HepG2 (cell line): ENCODE results near the gene TMEM215. TPM values are rescaled to one million over a fixed set of nuclear protein-coding genes. Genes with fewer than 3 reads are reported as not detected.

Experiments used
- ATAC-seq: fragments of 200-7000 bp; cut with Tn5 transposase; 3 replicates; pipeline ENCODE4 v1.9.1; 2020; ENCODE audit warnings: mild to moderate bottlenecking, moderate library complexity
- BruUV-seq: library from RNA; stranded (reverse); fragments of 400-500 nt; replicated peaks from 2 replicates; lab custom pipeline; 2021; lab: Mats Ljungman, UMichigan
- CTCF ChIA-PET: fragments of 300-600 bp; formaldehyde crosslinking; extraction: SDS; loops from one replicate; lab custom pipeline; 2021; ENCODE audit warnings: low total read pairs, inconsistent platforms, low intra/inter-chr PET ratio; lab: Yijun Ruan, JAX
- POLR2A ChIA-PET: fragments of 350-600 bp; sonication (Branson Sonifier 250); formaldehyde crosslinking; loops from one replicate; lab custom pipeline; 2020; ENCODE audit warnings: antibody characterized with exemption, inconsistent platforms; lab: Yijun Ruan, JAX
- DNase-seq: peaks from one replicate; pipeline ENCODE4 v3.0.0-alpha.2; 2015; ENCODE audit warnings: low spot score
- FAIRE-seq: peaks from 3 replicates; lab custom pipeline; 2011; peaks lifted over from hg19 to GRCh38; lab: Jason Lieb, UNC
- H2AFZ ChIP-seq: one replicate; pipeline ENCODE4 v1.6.1; 2011; ENCODE audit warnings: low read length, inconsistent platforms
- H3K27ac ChIP-seq: fragments of 300-600 bp; 3 replicates; pipeline ENCODE4 v1.8.0; 2011; ENCODE audit warnings: mixed run types, mild to moderate bottlenecking, mixed read lengths, low read length, inconsistent platforms; ENCODE audit not compliant: insufficient read depth; ENCODE audit errors: extremely low read length
- H3K27me3 ChIP-seq, 2 experiments: fragments of 200-600 bp in 1 of 2; 2 replicates in 1 of 2; 3 replicates in 1 of 2; pipeline versions ENCODE4 v1.6.0 to v1.8.0; 2011; ENCODE audit warnings: low read length in 2 of 2, mild to moderate bottlenecking in 2 of 2, moderate library complexity in 2 of 2, inconsistent platforms in 1 of 2; ENCODE audit not compliant: insufficient read depth in 2 of 2, control insufficient read depth in 1 of 2
- H3K36me3 ChIP-seq, 2 experiments: fragments of 200-600 bp in 1 of 2; replicated peaks in 1 of 2; 2 replicates in 1 of 2; 3 replicates in 1 of 2; pipeline versions ENCODE4 v1.5.1 to v1.8.0; 2011; ENCODE audit warnings: low read length in 2 of 2, inconsistent platforms in 1 of 2; ENCODE audit not compliant: insufficient read depth in 2 of 2, control insufficient read depth in 1 of 2
- H3K4me1 ChIP-seq: 2 replicates; pipeline ENCODE4 v1.5.1; 2012; ENCODE audit warnings: low read length, inconsistent platforms; ENCODE audit not compliant: insufficient read depth
- H3K4me2 ChIP-seq: 2 replicates; pipeline ENCODE4 v1.6.0; 2011; ENCODE audit warnings: low read depth, low read length, inconsistent platforms
- H3K4me3 ChIP-seq, 3 experiments: fragments of 200-600 bp in 1 of 3; sonication (generic), shearing (Covaris generic) in 1 of 3; replicated peaks in 1 of 3; 2 replicates each; pipeline ENCODE4 v1.5.1; 2011 to 2016; ENCODE audit warnings: low read length in 3 of 3, inconsistent platforms in 2 of 3, low read depth in 2 of 3, mild to moderate bottlenecking in 2 of 3, control low read depth in 1 of 3, mixed read lengths in 1 of 3; ENCODE audit not compliant: insufficient read depth in 1 of 3
- H3K79me2 ChIP-seq: one replicate; pipeline ENCODE4 v1.6.1; 2011; ENCODE audit warnings: low read length, inconsistent platforms; ENCODE audit not compliant: insufficient read depth
- H3K9ac ChIP-seq: 2 replicates; pipeline ENCODE4 v1.6.0; 2011; ENCODE audit warnings: mild to moderate bottlenecking, low read depth, low read length, inconsistent platforms; ENCODE audit not compliant: insufficient read depth
- H3K9me3 ChIP-seq: 2 replicates; pipeline ENCODE4 v1.5.1; 2012; ENCODE audit warnings: mild to moderate bottlenecking, low read length
- H4K20me1 ChIP-seq: 2 replicates; pipeline ENCODE4 v1.6.0; 2011; ENCODE audit warnings: inconsistent platforms, mild to moderate bottlenecking, low read length, moderate library complexity; ENCODE audit not compliant: insufficient read depth
- AHR ChIP-seq: IDR thresholded peaks from 2 replicates; pipeline ENCODE4 v1.6.1; 2018; ENCODE audit warnings: missing genetic modification reagents, missing compliant biosample characterization
- GMEB2 ChIP-seq: IDR thresholded peaks from 2 replicates; pipeline ENCODE4 v1.6.1; 2016; ENCODE audit warnings: missing biosample characterization, missing genetic modification reagents, low read depth
- HCFC1 ChIP-seq: fragments of 150-350 bp; IDR thresholded peaks from 2 replicates; pipeline ENCODE4 v1.6.1; 2014; ENCODE audit warnings: low read depth, low read length
- HDAC6 ChIP-seq: fragments of 200-600 bp; sonication (generic); IDR thresholded peaks from 2 replicates; pipeline ENCODE4 v1.7.0; 2017; ENCODE audit warnings: mild to moderate bottlenecking, antibody characterized with exemption, low read length, low read depth
- JUNB ChIP-seq: sonication (generic); formaldehyde crosslinking; IDR thresholded peaks from 2 replicates; pipeline ENCODE4 v1.8.0; 2022; ENCODE audit warnings: missing genetic modification reagents, mild to moderate bottlenecking, borderline replicate concordance
- KLF15 ChIP-seq: sonication (generic); formaldehyde crosslinking; IDR thresholded peaks from 2 replicates; pipeline ENCODE4 v1.8.1; 2023; ENCODE audit warnings: borderline replicate concordance, mild to moderate bottlenecking, inconsistent platforms, missing genetic modification reagents, mixed read lengths
- RERE ChIP-seq: IDR thresholded peaks from 2 replicates; pipeline ENCODE4 v1.6.1; 2016; ENCODE audit warnings: low read depth, missing genetic modification reagents, missing compliant biosample characterization
- SMARCC2 ChIP-seq: fragments of 450-650 bp; IDR thresholded peaks from 2 replicates; pipeline ENCODE4 v1.6.1; 2017; ENCODE audit warnings: antibody characterized with exemption, mild to moderate bottlenecking
- TOE1 ChIP-seq: sonication (generic); formaldehyde crosslinking; IDR thresholded peaks from 2 replicates; pipeline ENCODE4 v1.4.0; 2020; ENCODE audit warnings: mild to moderate bottlenecking, missing genetic modification reagents
- TP53 ChIP-seq: sonication (generic); formaldehyde crosslinking; conservative IDR thresholded peaks from 2 replicates; pipeline ENCODE4 v1.4.0; 2020; ENCODE audit warnings: missing genetic modification reagents
- ZNF543 ChIP-seq: sonication (generic); formaldehyde crosslinking; IDR thresholded peaks from 2 replicates; pipeline ENCODE4 v1.4.0; 2020; ENCODE audit warnings: mild to moderate bottlenecking, missing genetic modification reagents
- ZNF737 ChIP-seq: sonication (generic); formaldehyde crosslinking; IDR thresholded peaks from 2 replicates; pipeline ENCODE4 v1.5.0; 2020; ENCODE audit warnings: missing genetic modification reagents, mild to moderate bottlenecking, borderline replicate concordance
- WGBS: methylation state at CpG from one replicate; pipeline ENCODE4 v1.1.6; 2017; ENCODE audit warnings: low lambda C conversion rate; 5-methylcytosine and 5-hydroxymethylcytosine counted together
- in situ Hi-C: cut with HindIII; loops from 2 replicates; pipeline ENCODE4 v1.10.0; 2017; ENCODE audit warnings: low pct_unique_long_range_greater_than_20kb; ENCODE audit not compliant: extremely low pct_ligation_motif_present
- intact Hi-C: fragments of 100-400 bp; cut with micrococcal nuclease; formaldehyde crosslinking; loops from one replicate; pipeline ENCODE4 v1.10.0; 2022; ENCODE audit not compliant: unreplicated experiment
- polyA plus RNA-seq, 8 experiments: library from polyadenylated mRNA; depleted of rRNA in 3 of 8; stranded (reverse) in 7 of 8; unstranded in 1 of 8; fragments of >200 nt; fragmentation: Illumina TruSeq in 4 of 8; extraction: Trizol in 4 of 8; gene quantifications; 2 replicates each; pipeline versions ENCODE4 v1.2.1 to v1.2.3, GENCODE V29; 2011 to 2016; ENCODE audit warnings: low read depth in 4 of 8, missing spikeins in 1 of 8, mixed read lengths in 1 of 8; ENCODE audit not compliant: insufficient read depth in 1 of 8
- total RNA-seq, 5 experiments: library from RNA; depleted of rRNA; stranded (reverse); fragments of >200 nt; fragmentation: Illumina TruSeq; extraction: Trizol; gene quantifications; 2 replicates each; pipeline ENCODE4 v1.2.3, GENCODE V29; 2016; ENCODE audit warnings: low read depth in 1 of 5

Gene TMEM215
- total and polyA plus RNA-seq, 2 of the 13 experiments (the other 11 are each of a cell fraction or from before 2014, with no cell fraction given), result not detected

- TF ChIP-seq AHR (CRISPR knock-in tag) (no peak), HDAC6 (no peak), JUNB (CRISPR knock-in tag) (no peak), RERE (CRISPR knock-in tag) (no peak), GMEB2 (CRISPR knock-in tag) (no peak)
- TF ChIP-seq, all 625 proteins: peak for 0
These were observed 41.9 kb downstream of the TMEM215 start (continued) for GRCh38 chr9:32825203-32825602.

- no peaks in the 10 kb centered on the region for H3K4me1 ChIP-seq
- no peak overlapping the region for H3K4me2 ChIP-seq
- no peak overlapping the region for H3K9ac ChIP-seq
- TF ChIP-seq KLF15 (CRISPR knock-in tag) (no peak), ZNF737 (CRISPR knock-in tag) (no peak), ZNF543 (no peak), SMARCC2 (no peak), TP53 (CRISPR knock-in tag) (no peak), HCFC1 (no peak), TOE1 (CRISPR knock-in tag) (no peak)
- H3K79me2 ChIP-seq, result no peaks in the 10 kb centered on the region
- in situ Hi-C loops (no loop called here), intact Hi-C loops (no loop called here)
- no peaks in the 10 kb centered on the region for H3K9me3 ChIP-seq
- FAIRE-seq, result no peak
- no peak overlapping the region for H3K4me3 ChIP-seq
- 30% methylated on average over 5 of the region's 5 CpGs for WGBS
- no peak overlapping the region for H2AFZ ChIP-seq
- ChIA-PET CTCF (no interaction called here), POLR2A (no interaction called here)
- H4K20me1 ChIP-seq, result no peaks in the 10 kb centered on the region
- no peaks in the 10 kb centered on the region for H3K36me3 ChIP-seq
- peaks cover 0 to 11% of the 10 kb centered on the region in 2 experiments; a peak in 2 of 5 replicates for H3K27me3 ChIP-seq
- ATAC-seq, result no peak
- BruUV-seq, result no TSS peak
- DNase-seq, result no peak
- no peak overlapping the region for H3K27ac ChIP-seq
These were observed 45.5 kb downstream of the TMEM215 start for GRCh38 chr9:32828861-32829260.
